LNCAP (cell line): ENCODE data around the gene M6PR.

ENCODE experiments used
- CTCF ChIP-seq: fragments of 450-650 bp; IDR thresholded peaks from 2 replicates; pipeline ENCODE4 v1.5.1; 2017; ENCODE audit warnings: mild to moderate bottlenecking

M6PR gene

GRCh38 chr12:8922544-8922943 is 26.9 kb downstream of the M6PR start:
- no peak for TF ChIP-seq CTCF

DNA sequence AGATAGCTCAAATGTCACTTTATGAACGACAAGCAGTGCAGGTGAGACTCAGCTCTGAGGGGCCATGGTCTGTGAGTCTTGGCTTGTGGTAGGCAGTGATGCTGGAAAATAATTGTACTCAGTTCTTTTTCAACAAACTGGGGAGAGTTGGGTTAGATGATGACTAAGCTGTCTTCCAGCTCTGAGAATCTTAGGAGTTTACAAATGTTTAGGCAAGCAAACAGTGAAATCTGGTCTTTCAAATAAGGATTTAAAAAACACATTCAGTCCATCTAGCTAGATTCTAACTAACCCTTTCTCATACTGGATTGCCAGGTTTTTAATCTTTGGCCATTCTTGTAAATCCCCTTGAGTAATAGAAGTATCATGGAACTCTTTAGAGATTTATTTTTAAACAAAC is 31.7 kb downstream of the M6PR start:
- TF ChIP-seq CTCF: no peak

DNA sequence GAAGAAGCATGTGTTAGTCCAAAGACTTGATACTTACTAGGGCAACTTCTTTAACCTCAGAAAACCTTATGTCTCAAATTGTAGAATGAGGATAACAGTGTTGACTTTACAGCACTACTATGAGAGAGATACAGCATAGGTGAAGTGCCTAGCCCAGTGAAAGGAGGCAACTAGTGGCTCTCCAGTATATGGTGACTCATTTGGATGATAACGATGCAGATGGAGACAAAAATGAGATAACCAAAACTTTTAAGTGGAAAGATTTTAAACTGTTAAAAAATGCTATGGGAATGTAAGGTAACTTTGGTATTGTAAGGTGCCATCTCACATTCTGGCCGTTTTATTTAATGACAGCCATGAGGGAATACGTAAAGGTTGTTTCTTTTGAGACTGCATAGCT is 32.4 kb downstream of the M6PR start:
- TF ChIP-seq CTCF: no peak

- no peak for TF ChIP-seq CTCF
Measured at GRCh38 chr12:8916154-8916553, 33.3 kb downstream of the M6PR start.

DNA sequence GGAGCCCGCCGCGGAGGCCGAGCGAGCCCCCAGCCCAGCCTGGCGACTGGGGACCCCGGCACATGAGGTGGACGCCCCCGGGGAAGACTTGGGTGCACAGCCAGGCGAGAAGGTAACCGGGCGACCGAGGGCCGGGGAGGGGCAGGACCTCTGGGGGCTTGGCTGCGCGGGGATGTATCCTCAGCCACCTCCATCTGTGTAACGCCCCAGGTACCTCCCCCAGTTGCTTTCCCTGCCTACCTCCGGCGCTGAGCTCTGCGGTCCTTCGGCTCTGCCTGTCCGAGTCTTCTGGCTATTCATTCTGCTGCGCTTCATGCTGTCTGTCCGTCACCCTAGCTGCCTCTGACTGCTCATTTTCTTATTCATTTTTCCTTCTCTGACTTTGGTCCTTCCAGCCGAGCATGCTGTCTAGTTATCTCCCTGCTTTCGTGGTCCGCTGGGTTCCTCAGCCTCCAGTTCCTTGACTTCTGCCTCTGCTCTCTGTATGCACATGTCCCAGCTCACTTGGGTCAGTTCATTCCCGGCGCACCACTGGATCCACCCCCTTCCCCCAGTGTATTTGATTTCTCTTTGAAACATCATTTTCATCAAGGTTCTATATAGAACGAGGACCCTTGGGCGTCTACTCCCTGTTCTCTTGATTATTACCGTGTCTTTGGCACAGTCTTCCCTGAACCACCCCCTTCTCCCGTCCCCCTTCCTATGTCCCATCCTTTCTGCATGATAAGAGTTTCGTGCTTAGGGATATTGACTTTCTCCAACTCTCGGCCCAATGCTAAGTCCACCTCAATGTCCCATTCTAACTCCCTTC is 34.5 kb downstream of the M6PR start:
- no peak for TF ChIP-seq CTCF

- TF ChIP-seq CTCF: peak; percentile 34; the same call in 1 of the 2 replicates
Measured at GRCh38 chr12:8914033-8914715, 35.3 kb downstream of the M6PR start, which contains the start of gene PHC1. Gene PHC1, plus strand, starts transcription at chr12:8914509. Its CDS starts 3,169 bp downstream, at chr12:8917678.

- TF ChIP-seq CTCF: no peak
Measured at GRCh38 chr12:8913702-8914032, 35.8 kb downstream of the M6PR start.
